GM21786 (cell line): Measurements from ENCODE around the gene POU2F3.

Experiments used
- ATAC-seq: cut with Tn5 transposase; IDR thresholded peaks from one replicate; pipeline ENCODE4 v1.9.1; 2021; ENCODE audit not compliant: unreplicated experiment

The POU2F3 gene

DNA sequence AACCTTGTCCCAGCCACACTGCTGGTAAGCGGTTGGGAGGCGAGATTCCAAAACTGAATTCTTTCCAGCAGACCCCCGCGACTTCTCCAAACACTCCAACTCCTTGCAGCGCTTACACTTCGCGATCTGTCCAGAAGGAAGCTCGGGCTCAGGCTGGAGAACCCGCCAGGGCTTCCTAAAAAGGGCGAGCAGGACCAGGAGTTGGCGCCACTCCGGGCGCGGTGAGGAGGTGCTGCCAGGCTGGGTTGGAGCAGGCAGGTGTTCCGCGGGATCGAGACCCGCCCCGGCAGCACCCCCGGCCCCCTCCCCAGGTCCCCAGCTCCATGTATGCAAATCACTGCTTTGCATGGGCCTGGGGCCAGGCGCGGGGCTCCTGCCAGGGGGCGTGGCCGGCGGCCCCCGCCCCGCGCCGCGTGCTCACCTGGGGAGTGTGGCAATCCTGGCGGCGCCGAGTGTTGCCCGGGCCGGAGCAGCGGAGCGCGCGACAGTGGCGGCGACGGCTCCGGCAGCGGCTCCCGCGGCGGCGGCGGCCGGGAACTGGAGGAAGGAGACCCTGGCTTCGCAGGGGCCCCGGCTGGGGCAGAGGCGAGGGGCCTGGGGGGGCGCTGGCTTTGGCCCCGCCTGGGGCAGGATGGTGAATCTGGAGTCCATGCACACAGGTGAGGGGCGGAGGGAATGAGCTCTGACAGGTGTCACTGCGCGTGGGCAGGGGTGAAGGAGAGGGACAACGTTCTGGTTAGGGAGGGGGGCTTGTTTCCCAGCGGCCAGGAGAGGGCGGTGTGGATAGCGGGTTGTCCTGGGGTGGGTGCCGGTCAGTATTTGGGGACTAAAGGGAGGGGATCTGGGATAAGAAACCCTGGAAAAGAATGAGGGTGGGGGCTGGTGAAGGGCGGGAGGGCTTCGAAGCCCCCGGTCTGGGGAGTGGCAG is at the start of gene POU2F3:
TSS of gene POU2F3 (plus strand) at position 428 of the 928 bp plus-strand sequence. CDS start at position 632, 204 bp downstream.
- ATAC-seq: no peak

DNA sequence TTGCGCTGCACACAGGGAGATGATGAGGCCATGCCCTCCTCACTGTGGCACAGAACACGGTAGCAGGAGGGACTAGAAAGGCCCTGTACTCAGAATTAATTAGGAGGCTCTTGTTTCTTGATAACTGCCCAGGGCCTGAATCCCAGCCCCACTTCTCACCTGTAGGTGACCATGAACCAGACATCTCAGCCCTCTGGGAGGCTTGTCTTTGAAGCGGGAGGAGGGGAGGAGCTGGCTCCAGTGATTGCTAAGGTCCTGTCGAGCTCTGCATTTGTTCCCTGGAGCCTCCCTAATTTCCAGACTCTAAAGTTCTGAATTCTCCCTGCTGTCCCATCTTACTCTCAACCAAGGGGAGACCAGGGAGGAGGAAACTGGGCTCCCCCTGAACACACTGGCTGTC is 48.9 kb upstream of the POU2F3 start:
- ATAC-seq: no peak

DNA sequence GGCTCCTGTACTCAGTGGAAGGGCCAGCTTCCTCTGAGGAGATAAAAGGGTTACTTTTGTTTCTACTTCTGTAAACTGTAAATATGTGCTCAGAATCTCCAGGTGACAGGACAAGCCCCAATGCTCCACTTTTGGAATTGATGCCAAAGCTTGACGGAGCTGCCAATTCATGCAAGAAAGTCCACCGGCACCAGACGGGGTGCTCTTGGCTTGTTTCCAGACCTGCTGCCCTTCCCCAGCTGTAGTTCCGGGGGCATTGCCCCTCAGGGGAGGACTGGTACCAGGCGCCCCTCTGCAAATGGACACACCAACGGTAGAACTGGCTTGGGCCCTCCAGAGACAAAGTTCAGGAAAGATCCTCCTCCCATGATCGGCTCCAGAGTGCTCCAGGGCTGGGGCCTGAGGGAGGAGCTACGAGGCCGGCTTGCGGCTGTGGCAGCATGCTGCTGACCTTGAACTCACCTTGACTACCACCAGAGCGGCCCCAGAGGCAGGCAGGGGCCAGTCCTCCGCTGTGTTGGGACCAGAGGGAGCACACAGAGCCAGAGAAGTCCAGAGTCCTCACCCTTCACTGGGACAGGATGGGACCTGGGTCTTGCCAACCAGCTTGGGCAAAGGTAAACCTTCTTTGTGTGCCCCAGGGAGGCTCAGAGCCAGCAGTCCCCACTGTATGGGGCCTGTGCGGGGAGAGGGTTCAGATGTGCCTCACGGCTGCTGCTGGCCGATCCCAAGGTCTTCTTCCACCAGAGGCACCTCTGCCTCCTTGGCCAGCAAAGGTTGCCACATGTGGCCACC is 46.9 kb upstream of the POU2F3 start:
- ATAC-seq: no peak

DNA sequence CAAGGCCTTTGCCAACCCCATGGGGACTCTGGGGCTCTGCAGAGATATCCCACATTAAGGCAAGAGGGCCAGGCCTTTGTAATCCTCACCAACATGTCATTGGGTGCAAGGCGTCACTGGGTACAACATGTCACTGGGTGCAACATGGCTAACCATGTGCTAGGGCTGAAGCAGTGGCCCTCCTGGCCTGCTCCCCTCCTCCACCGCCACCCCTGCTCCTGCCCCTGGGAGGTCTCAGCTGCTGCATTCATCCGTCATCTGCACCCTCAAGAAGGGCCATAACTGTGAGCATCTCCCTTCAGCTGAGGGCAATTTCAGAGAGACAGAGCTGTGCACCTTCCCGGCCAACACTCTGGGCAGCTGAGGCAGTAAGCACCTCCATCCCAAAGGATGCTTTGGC is 45.8 kb upstream of the POU2F3 start:
- no peak for ATAC-seq

DNA sequence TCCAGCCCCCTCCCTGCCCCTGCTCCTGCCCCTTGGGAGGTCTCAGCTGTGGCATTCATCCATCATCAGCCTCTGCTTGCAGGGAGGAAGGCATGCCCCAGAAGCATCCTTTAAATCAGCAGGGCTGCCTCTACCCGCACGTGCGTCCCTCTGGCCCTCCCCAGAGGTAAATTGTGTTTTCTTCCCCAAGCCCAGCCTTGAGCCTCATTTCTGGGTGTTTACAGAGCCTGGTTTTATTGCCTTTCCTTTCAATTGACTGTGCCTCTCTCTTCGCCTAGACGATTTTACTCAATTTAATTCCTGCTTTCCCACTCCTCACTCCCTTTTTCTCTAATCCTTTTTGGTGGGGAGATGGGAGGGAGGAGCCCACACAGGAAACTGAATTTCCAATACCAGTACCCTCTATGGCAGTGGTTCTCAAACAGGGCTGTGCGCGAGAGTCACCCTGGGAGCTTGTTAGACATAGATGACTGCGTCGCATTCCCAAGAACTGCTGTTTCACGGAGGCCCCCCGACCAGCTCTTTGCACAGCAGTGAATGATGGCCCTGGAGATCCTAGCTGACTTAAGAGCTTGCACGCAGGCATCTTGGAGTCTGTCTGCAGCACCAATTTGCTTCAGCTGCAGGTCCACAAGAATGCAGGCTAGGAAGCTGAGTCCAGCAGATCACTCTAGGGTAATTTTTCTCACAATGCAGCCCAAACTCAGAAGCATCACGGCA is 44.2 kb upstream of the POU2F3 start:
- ATAC-seq: no peak

DNA sequence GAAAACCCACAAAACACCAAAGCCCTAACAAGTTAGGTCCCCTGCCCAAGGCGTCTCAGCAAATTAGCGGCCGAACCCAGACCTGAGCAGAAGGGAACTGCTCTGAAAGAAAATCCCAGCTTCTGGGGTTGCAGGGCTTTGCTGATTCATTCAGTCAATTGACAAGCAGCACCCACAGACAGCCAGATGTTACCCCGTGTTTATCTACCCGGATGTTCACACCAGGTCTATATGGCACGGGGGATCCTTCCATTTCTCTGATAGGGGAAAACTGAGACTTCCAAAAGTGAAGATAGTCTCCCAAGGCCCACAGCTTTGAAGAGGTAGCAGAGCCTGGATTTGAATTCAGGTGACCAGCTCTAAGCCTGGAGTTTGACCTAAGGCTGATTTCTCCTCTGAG is 43.1 kb upstream of the POU2F3 start:
- no peak for ATAC-seq

DNA sequence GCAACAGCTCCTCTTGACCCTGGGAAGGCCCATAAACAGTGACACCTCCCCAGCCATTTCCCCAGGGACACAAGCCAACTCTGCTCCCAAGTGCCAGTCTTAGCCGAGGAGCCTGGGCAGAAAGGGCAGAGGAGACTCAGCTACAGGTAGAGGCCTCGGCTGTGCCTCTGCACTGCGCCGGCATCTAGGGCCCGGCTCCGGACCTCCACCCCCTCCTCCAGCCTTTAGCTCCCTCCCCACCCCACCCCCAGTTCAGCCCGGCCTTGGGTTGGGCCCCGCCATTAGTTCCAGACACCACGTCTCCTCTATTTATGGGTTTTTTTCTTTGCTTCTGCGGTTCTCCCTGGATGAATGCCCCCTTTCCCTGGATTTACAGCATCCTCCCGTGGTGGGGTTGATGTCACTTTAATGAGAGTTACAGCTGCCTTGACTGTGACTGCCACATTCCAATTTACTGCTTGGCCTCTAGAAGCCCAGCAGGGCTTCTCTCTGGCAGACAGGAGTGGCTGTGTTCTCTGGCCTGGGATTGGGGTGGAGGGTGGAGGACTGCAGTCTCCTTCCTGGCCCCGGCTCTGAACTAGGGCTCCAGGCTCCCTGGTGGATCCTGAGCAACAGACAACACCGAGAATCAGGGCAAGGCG is 42.6 kb upstream of the POU2F3 start:
- ATAC-seq: no peak

DNA sequence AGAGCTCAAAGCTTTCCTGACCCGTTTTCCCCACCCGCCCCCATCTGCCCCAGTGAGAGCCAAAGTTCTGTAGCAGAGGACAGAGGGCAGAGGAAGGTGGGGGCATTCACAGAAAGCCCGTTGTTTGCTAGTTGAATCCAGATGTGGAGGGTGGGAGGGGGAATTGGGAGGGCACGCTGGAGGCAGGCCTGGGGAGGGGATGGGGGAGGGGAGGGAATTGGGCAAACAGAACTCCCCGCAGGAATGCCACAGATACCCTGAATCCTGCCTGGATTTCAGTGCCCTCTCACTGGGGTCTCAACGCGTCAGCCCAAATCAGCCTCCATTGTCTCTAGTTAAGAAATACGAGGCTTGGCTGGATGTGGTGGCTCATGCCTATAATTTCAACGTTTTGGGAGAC is 42.0 kb upstream of the POU2F3 start:
- ATAC-seq: no peak

DNA sequence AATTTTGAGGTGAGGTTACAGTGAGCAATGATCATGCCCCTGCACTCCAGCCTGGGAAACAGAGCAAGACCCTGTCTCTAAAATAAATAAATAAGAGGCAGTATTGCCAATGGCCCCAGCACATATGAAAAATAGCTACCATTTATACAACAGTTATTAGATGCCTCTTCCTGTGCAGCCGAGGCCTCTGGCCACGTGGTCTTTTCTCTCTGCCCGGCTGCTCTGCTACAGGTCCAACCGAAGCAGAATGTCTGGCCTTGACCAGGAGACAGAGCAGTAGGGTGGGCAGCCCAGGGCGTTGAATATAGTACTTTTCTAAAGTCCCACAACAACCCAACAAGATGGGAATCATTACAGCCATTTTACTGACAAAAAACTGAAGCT is 41.5 kb upstream of the POU2F3 start:
- no peak for ATAC-seq

DNA sequence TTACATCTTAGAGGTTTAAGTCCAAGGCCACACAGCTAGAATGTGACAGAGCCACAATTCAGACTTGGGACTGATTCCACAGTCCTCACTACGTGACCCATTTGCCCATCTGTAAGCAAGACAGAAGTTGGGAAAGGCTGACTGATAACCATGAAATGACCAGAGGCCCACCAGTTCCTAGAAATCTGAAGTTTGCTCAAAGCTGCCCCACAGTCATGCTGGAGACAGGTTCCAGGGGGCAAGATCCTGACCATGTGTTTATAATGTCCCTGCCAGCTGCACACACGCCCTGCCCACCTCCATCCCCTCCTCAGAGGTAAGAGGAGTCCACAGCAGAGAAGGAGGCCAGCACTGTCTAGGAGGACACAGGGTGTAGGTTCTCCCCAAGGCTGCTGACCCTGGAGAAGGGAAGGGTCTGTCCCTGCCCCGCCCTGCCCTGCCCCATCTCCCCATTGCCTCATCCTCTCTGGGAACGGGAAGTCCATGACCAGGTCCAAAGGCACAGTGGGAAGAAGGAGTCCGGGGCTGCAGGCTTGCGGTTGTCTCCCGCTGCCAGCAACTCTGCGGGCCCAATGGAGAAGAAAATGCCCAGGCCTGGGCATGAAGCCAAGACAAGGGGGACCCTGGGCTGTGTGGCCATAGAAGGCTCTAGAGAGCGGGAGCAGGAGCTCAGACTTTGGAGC is 41.0 kb upstream of the POU2F3 start:
- ATAC-seq: no peak

DNA sequence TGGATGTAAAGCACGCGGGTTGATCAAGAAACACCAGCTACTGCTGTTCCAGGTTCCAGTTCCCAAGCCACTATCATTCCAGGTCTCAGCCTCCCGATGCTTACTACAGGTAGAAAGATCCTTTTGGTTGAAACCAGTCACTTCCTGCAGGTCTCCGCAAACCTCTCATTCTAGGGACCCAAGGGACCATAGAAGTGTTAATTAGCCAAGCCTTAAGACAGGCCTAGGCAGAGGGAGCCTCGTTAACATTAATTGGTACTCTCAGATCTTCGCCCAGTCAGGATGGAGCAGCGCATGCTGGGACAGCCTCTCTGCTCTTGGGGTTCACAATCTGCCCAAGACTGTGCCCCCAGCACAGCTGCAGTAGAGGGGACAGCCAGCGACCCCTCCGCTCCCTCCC is 40.3 kb upstream of the POU2F3 start:
- ATAC-seq: no peak

DNA sequence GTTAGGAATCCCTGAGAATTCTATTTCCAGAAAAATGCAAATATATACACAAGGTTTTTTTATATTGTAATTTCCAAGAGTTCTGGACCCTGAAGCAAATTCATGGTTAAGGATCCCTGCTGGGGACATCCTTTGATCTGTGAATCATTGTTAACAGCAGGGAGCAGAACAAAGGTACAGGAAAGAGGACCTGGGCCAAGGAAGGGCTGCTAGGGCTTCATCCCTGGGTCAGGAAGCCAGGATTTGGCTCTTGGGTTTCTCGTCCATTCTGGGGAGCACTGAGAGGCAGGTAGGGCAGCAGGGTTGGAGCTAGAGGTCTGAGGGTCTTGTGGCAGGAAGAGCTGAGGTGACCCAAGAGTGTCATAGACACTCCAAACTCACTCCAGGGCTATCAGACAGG is 39.3 kb upstream of the POU2F3 start:
- no peak for ATAC-seq

DNA sequence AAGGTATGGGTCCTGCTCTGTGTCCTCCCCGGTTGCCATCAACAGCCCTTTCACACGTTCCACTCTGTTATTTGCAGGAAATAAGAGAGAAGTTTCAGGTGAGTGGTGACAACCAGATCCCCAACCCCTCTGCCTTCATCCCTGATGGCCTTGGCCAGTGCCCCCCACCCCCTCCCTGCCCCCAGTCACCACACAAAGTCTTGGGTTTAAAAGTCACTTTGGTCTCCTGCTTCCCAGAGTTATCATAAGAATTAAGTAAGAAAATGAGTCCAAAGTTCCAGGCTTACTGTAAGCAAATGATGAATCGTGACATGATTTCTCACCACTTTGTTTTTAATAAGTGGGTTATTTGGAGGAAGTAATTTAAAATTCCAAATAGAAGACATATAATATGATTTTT is 38.3 kb upstream of the POU2F3 start:
- no peak for ATAC-seq

DNA sequence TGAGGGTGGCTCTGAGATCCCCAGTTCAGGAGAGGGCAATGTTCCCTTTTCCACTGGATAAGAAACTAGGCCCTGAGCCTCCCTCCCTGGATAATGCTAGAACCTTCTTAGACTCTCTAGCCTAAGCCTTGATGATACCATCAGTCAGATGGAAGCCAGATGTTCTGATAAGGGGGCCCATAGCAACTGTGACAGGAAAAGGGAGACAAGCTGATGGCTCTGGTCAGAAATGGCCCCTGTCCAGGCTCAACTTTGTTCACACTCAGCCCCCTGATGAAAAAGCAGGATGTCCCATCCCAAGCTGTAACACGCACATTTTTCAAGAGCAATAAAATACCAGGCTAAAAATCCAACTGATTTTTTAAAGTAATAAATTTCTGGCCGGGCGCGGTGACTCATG is 36.3 kb upstream of the POU2F3 start:
- no peak for ATAC-seq

DNA sequence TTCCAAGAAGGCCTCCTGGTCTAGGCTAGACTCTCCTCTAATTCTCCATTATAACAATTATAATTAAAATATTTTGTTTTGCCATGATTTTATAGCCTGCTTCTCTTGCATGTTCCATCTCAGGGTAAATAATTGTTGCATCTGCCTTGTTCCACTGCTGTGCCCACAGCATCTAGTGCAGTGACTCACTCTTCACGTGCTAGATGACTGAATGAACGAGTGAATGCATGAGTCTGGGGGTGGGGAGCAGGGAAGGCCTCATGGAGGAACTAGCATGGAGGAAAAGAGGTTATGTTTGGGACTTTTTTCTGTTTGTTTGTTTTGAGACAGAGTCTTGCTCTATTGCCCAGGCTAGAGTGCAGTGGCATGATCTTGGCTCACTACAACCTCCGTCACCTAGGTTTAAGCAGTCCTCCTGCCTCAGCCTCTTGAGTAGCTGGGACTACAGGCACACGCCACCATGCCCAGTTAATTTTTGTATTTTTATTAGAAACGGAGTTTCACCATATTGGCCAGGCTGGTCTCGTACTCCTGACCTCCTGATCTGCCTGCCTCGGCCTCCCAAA is 34.3 kb upstream of the POU2F3 start:
- ATAC-seq: no peak

DNA sequence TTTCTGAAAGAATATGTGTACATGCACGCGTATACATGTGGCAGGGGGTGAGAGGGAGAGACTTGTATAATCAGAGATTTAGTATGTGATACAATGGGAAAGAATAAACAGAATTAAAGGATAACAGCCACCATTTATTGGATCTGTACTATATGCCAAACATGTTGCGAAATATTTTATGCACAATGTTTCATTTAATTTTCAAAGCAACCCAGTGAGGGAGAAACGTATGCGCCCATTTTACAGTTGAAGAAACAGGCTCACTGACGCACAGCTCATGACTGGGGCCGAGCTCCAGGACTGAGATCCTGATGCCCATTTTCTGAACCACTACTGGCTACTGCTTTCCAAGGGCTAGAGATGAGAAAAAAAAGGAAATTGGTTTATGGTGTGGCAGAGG is 32.4 kb upstream of the POU2F3 start:
- no peak for ATAC-seq

DNA sequence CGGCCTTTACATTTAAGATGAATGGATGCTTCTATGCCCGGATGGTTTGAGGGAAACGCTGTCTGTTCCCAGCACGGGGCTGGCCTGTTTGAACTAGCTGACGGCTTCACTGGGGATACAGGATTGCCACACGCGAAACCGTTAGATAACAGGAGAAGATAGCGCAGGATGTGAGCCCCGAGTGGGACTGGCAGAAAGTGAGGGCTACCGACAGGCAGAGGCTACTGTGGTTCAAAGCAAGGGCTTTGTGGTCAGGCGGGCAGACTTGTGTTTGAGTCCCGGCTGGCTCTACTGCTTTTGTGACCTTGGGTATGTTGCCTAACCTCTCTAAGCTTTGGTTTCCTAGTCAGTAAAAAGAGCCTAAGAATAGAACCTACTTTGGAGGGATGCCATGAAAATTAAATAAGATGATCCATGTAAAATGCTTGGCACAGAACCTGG is 31.9 kb upstream of the POU2F3 start:
- no peak for ATAC-seq

DNA sequence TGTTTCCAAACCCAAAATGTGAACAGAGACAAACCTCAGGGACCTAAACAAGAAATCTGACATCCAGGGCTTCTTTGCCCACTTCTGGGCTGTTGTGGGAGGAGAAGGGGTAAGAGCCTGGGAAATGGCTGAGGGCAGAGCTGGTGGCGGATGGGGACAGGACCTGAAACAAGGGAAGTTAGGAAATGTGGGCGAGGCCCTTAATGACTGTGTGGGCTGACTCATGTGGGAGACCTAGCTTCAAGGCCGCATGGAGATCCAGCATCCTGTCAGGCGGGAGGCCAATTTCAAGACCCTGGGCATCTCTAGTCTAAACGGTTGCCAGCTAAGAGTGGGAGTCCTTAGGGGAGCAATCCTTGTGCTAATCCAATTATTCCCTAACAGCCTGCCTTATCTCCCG is 31.2 kb upstream of the POU2F3 start:
- no peak for ATAC-seq

DNA sequence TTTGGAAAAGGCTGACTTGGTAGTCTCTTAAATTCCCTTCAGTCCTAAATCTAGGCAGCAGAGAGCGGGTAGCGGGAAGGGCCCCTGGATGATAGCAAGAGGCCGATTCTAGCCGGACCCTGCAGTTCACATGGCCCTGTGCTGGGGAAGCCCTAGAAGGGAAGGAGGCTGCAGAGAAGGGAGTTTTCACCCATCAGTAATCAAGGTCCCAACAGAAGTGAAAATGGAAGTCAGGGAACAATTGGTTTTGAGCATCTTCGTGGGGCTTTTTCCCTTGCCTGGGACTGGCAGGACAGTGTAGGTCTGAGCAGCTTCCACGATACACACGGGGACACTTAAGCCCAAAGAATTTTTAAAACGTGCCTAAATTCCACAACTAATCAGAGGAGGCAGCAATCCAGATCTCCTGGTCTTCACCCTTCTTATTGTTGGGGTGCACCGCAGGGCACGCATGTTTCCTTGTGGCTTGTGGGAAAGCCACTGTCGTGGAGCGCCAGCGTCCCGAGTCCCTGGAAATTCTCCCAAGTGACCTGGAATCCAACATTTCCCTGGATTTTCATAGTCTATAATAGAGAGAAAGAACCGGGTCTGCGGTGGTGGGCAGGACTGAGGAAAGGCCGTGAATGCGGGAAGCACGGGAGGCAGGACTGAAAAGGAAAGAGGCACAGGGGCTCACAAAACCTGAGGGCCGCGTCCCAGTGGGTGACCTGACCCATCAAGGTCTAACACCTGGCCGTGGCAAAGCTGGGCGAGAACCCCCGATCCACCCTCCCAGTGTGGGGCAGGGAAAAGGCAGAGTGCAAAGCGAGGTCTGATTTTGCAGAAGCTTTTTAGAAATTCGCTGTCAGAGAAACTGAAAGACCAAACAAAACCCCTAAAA is 30.0 kb upstream of the POU2F3 start:
- ATAC-seq: no peak
